ENCODE measurements around the gene CFD. TPM values are rescaled to one million over a fixed set of nuclear protein-coding genes. Genes with fewer than 3 reads are reported as not detected.
"Not testable (repeated sequence)": the region's sequence is repeated elsewhere in the genome, so short reads cannot be mapped to it uniquely, and the experiment has no call there.

CFD gene
- total and polyA plus RNA-seq, 4 donors: 4.5 to 20.2 (median 13.6) TPM

- Histone ChIP-seq H3K9me3 (ENCODE audit: control insufficient read depth in 4 of 4, low read length in 3 of 4) (no peaks in the 10 kb centered on the region), H3K27ac (ENCODE audit: low read depth in 1 of 2, low read length in 2 of 2) (no peak within 1 kb of the TSS), H3K36me3 (ENCODE audit: control insufficient read depth in 4 of 4, insufficient read depth in 3 of 4, low read depth in 1 of 4, low read length in 3 of 4) (no peaks in the 10 kb centered on the region), H3K4me1 (ENCODE audit: control insufficient read depth in 4 of 4, insufficient read depth in 4 of 4, low read length in 3 of 4) (peaks cover 3 to 9% (median 5%) of the 10 kb centered on the region in 4 donors), H3K9ac (ENCODE audit: low read depth in 1 of 2, low read length in 2 of 2) (no peak within 1 kb of the TSS), H3K4me3 (ENCODE audit: low read depth in 1 of 3, low read length in 3 of 3) (no peak within 1 kb of the TSS), H3K27me3 (ENCODE audit: control insufficient read depth in 4 of 4, insufficient read depth in 4 of 4, low read length in 3 of 4) (peaks cover 0 to 5% (median 0%) of the 10 kb centered on the region in 4 donors)
- TF ChIP-seq YY1 (IDR thresholded peaks at IDR 0.05): no peak
- TF ChIP-seq JUND (IDR thresholded peaks at IDR 0.05): no peak
- TF ChIP-seq ZBTB33 (IDR thresholded peaks at IDR 0.05): no peak
- no peak for TF ChIP-seq FOXA1 (IDR thresholded peaks at IDR 0.05)
- TF ChIP-seq EGR1 (IDR thresholded peaks at IDR 0.05; ENCODE audit: low read depth in 2 of 2): no peak
- no peak for TF ChIP-seq TAF1 (conservative IDR thresholded peaks at IDR 0.05)
- no peak for DNase-seq (ENCODE audit: low spot score)
- WGBS: 71% methylated on average over 24 of the region's 24 CpGs
Observed at GRCh38 chr19:840519-841206, 18.8 kb upstream of the CFD start, which contains the start of gene PRTN3. Gene PRTN3 (plus strand): TSS chr19:840999. CDS start chr19:841009, 10 bp downstream.

GRCh38 chr19:842802-843179 is 16.7 kb upstream of the CFD start:
- H3K4me3 ChIP-seq (ENCODE audit: low read depth in 1 of 3, low read length in 3 of 3); DNase-seq (ENCODE audit: low spot score); H3K27ac ChIP-seq (ENCODE audit: low read depth in 1 of 2, low read length in 2 of 2); H3K9me3 ChIP-seq (ENCODE audit: control insufficient read depth in 4 of 4, low read length in 3 of 4); H3K9ac ChIP-seq (ENCODE audit: low read depth in 1 of 2, low read length in 2 of 2); H3K36me3 ChIP-seq (ENCODE audit: control insufficient read depth in 4 of 4, insufficient read depth in 3 of 4, low read depth in 1 of 4, low read length in 3 of 4); H3K4me1 ChIP-seq (ENCODE audit: control insufficient read depth in 4 of 4, insufficient read depth in 4 of 4, low read length in 3 of 4); H3K27me3 ChIP-seq (ENCODE audit: control insufficient read depth in 4 of 4, insufficient read depth in 4 of 4, low read length in 3 of 4): not testable (repeated sequence)
- 85% methylated on average over 7 of the region's 7 CpGs for WGBS

- Histone ChIP-seq H3K27me3 (ENCODE audit: control insufficient read depth in 4 of 4, insufficient read depth in 4 of 4, low read length in 3 of 4) (peaks cover 0 to 5% (median 1%) of the 10 kb centered on the region in 4 donors), H3K4me1 (ENCODE audit: control insufficient read depth in 4 of 4, insufficient read depth in 4 of 4, low read length in 3 of 4) (peaks cover 3 to 9% (median 5%) of the 10 kb centered on the region in 4 donors)
- WGBS: 9% methylated on average over 46 of the region's 46 CpGs
- TF ChIP-seq EGR1 (IDR thresholded peaks at IDR 0.05; ENCODE audit: low read depth in 2 of 2) (no peak), SP1 (IDR thresholded peaks at IDR 0.05) (no peak), ZBTB33 (IDR thresholded peaks at IDR 0.05) (no peak), HNF4A (conservative IDR thresholded peaks at IDR 0.05) (no peak), HNF4G (IDR thresholded peaks at IDR 0.05) (no peak), YY1 (IDR thresholded peaks at IDR 0.05) (no peak), RXRA (IDR thresholded peaks at IDR 0.05) (no peak), FOXA2 (IDR thresholded peaks at IDR 0.05) (no peak), JUND (IDR thresholded peaks at IDR 0.05) (no peak), NR2F2 (IDR thresholded peaks at IDR 0.05) (no peak), GABPA (IDR thresholded peaks at IDR 0.05 in 1 of 2, conservative IDR thresholded peaks at IDR 0.05 in 1 of 2) (no peak), REST (IDR thresholded peaks at IDR 0.05) (no peak), ATF3 (IDR thresholded peaks at IDR 0.05) (no peak), CTCF (IDR thresholded peaks at IDR 0.05; ENCODE audit: low read depth, low read length, missing input control) (no peak), MAX (IDR thresholded peaks at IDR 0.05) (no peak)
Observed at GRCh38 chr19:843180-843835, 16.2 kb upstream of the CFD start.

More at GRCh38 chr19:843180-843835, 16.2 kb upstream of the CFD start:
- DNase-seq (ENCODE audit: low spot score): no peak
- H3K36me3 ChIP-seq (ENCODE audit: control insufficient read depth in 4 of 4, insufficient read depth in 3 of 4, low read depth in 1 of 4, low read length in 3 of 4): no peaks in the 10 kb centered on the region
- peak overlapping the region in 1 of 3 donors; percentile 9 for H3K4me3 ChIP-seq (ENCODE audit: low read depth in 1 of 3, low read length in 3 of 3)
- H3K9me3 ChIP-seq (ENCODE audit: control insufficient read depth in 4 of 4, low read length in 3 of 4): no peaks in the 10 kb centered on the region
- no peak overlapping the region for H3K27ac ChIP-seq (ENCODE audit: low read depth in 1 of 2, low read length in 2 of 2)
- no peak overlapping the region for H3K9ac ChIP-seq (ENCODE audit: low read depth in 1 of 2, low read length in 2 of 2)
